ENCODE results near the gene WNT7A.
"Not testable (repeated sequence)": the region's sequence is repeated elsewhere in the genome, so short reads cannot be mapped to it uniquely, and the experiment has no call there.

The WNT7A gene

DNA sequence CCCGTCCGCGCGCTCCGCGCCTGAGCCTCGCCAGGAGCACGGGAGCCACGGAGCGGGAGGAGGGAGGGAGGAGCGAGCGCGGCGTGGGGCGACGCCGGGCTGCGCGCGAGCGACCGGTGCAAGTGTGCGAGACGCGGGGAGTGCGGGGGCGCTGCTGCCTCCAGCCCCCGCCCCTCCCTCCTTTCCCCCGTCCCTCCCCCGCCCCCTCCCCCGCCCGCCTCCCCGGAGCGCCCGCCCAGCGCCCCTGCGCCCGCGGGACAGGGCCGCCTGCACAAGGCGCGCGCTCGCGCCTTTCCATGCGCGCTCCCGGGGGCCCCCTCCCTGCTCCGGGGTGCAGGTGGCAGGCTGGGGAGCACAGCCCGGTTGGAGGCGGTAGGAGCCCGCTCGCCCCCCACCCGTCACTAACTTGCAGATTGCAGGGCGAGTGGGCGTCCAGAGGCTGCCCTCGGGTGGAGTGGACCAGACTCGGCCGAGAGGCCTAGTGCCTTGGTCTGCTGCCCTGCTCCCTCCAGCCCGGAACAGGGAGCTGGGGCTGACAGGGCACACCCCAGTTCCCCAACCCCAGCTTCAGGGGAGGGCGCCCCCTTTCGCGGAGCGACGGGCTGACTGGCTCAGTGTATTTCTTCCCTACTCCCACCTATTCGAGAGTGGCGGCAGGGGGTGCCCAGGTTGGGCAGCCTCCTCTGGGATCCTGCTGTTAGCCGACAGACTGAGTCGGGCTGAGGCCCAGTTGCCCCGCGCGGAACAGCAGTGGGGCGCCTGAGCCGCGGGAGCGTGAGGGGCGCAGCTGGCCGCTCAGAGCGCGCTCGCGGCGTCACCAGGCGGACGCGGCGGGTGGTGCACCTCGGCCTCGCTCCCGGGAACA is at the start of gene WNT7A:
Gene WNT7A, minus strand, starts transcription at position 126 of the 865 bp plus-strand sequence. CDS start 255 bp downstream, outside the sequence.
- FAIRE-seq: no peak

- not testable (repeated sequence) for FAIRE-seq
Observed at GRCh38 chr3:13928741-13929140, 48.9 kb upstream of the WNT7A start.

GRCh38 chr3:13927295-13927694 is 47.4 kb upstream of the WNT7A start:
- no peak for FAIRE-seq

- no peak for FAIRE-seq
Observed at GRCh38 chr3:13916375-13916774, 36.5 kb upstream of the WNT7A start.

DNA sequence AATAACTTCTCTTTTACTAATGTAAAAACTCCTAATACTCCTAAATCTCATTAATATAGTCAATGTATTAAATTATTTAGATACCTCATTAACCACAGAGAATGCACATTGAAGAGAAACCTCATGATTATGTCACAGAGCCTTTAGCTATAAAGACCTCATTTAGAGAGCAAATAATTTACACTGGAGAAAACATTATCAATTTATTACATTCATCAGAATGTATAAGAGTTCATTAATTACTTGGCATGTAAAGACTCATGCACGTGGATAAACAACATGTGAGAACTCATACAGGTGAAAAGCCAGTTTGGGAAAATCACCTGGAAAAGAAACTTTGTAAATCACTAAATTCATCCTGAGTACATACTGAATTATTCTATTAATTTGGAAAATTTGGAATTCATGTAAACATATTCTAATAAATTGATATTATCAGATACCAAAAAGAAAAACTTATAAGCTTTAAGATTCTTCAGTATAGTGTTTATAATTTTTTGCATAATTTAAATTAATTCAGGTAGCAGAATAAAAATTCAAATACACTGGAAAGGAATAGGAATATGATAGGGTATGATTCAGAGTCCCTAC is 22.9 kb upstream of the WNT7A start:
- FAIRE-seq: no peak

- no peak for FAIRE-seq
Observed at GRCh38 chr3:13901935-13902584, 22.2 kb upstream of the WNT7A start.

DNA sequence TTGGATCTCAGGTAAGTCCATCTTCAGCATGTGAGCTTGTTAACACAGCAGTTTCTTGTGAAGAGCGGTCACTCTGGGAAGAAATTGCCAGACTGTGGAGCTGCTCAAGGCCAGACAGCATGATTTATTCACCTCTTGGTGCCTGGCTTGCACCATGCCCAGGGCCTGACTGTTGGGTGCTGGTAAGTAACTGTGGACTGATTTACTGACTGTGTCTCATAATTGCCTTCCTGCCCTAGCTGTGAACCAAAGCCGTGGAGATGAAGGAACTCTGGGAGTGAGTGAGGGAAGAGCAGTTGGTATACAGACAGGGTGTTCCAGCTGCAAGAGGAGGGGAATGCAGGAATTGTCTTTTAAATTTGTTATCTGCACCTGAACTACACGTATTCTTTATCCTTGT is 18.5 kb upstream of the WNT7A start:
- FAIRE-seq: no peak

GRCh38 chr3:13896473-13897154 is 16.7 kb upstream of the WNT7A start:
- peak; percentile 19 for FAIRE-seq

DNA sequence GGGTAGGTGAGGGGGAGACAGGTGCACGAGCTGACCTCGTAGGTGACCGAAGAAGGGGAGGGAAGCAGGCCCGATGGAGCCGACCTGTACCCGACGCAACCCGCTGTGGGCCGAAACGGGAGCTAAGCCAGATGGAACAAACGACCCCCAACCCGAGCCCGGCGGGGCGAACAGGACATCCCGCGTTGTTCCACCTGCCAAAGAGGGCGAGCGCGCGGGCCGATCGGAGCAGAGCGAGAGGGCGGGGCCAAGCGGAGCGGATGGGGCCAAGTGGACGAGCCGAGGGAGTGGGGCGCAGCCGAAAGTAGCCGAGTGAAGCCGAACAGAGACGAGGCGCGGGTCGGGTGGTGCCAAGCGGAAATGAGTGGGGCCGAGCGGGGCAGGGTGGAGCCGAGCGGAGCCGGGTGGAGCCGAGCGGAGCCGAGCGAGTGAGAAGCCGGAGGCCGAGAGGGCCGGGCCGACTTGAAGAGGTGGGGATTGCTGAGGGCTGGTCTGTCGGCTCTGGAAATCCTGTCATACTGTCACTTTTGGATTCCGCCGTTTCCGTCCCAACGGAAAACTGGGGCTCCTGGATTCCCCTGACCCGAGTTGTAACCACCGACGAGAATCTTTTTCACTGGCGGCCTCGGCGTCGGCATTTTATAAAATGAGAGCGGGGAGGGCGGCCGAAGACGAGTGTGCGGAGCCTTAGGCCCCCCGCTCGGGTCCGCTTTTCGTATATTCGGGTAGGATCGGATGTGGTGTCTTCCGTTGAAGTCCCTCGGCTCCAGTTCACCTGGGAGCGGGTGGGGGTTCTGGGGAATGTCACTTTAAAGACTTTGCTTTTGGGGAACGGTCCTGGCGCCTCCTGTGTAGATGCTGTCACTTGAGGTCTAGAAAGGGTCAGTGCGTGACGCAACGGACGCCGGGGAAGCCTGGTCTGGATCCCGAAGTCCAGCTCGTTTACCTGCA is 15.6 kb upstream of the WNT7A start:
- FAIRE-seq: peak; percentile 63

DNA sequence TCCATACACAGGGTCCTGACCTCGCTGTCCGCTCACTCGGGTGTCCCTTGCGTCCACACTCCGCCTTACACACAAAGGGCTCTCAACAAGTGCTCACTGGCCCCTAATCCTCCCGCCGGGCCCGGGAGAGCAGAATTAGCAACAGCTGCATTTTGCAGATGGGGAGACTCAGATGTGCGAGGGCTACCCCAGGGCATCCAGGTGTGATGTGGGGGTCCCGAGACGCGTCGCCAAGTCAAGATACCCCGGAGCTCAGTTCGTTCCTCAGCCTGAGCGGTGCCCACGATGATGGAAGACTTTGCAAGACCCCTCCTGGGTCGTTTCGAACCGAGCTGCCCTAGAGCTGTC is 14.9 kb upstream of the WNT7A start:
- no peak for FAIRE-seq

DNA sequence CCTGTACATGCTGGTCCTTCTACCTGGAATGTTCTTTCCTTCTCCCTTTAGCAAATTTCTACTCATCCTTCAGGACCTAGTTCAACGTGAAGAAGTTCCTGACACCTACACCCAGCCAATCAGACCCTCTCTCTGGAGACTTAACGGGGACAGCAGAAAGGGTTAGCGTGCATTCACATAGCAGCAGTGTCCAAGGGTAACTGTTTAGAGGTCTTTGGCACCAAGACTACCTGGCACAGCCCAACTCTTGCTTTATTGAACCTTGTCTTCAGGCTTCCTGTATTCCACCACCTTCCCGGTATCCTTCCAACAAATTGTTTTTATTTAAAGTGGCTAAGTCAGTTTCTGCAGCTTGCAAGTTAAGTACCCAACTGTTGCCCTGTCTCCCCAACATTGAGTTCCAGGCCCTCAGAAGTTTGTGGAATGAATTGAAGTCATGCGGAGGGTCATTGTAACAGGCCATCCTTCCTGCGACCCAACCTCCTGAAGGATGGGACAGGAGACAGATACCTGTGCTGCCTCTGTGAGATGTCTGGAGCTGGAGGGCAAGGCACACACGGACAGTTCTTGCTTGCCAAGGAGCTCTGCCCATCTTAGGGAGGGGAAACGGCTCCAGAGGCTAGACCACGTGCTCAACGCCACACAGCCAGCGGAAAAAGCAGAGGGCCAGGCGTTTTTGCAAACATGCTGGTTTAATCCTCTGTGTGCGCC is 14.4 kb upstream of the WNT7A start:
- FAIRE-seq: no peak

DNA sequence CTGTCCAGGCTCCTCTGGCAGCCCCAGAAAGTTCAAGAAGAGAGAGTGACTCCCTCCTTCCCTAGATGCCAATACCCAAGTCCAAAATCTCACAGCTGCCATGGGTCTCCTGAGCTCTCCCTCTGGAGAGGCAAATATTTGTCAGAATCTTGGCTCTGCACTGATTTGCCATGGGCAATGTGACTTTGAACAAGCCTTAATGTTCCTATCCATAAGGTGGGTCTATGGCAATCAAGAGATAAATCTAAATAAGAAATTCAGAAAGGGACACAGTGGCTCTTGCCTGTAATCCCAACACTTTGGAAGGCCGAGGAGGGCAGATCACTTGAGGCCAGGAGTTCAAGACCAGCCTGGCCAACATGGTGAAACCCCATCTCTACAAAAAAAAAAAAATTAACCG is 12.4 kb upstream of the WNT7A start:
- FAIRE-seq: no peak

DNA sequence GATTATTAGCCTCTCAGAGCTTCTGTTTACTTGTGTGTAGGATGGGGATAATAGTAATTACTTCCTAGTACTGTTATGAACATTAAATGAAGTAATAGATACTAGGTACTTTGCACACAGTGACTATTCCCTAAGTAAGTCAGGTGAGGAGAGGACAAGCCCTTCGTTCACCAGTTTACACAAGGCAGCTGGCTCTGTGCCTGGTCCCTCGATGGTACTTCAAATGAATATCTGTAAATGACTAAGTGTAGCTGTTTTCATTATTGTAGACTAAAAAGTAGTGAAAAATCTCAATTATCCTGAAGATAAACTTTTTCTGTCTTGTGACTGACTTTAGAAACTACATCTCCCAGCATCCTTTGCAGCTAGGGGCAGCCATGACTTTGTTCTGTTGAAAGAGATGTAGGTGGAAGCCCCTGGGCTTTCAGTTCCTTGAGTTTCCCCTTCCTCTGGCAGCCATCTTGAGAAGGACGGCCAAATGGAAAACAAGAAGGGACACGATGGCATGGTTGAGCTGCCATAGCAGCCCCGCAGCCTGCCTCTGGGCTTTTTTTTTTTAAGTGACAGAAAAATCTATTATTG is 11.7 kb upstream of the WNT7A start:
- no peak for FAIRE-seq

GRCh38 chr3:13891017-13891392 is 11.1 kb upstream of the WNT7A start:
- FAIRE-seq: no peak

- FAIRE-seq: no peak
Observed at GRCh38 chr3:13890377-13891016, 10.6 kb upstream of the WNT7A start.

DNA sequence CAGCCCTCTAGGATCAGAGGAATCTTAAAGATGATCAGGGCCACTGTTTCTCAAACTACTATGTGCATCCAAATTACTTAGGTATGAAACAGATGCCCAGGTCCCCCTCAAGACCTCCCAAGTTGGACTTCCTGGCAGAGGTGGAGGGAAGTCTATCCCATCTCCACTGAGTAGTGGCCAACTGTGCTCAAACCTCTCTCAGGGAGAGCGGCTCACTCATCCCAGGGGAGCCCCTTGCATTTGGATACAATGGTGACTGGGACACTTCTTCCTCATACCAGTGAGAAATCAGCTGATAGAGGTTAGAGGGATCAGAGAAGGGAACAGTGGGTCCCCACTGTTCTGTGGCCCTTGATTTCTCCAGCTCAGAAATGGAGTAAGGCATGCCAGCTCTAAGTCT is 8.7 kb upstream of the WNT7A start:
- no peak for FAIRE-seq

- no peak for FAIRE-seq
Observed at GRCh38 chr3:13887495-13888300, 7.8 kb upstream of the WNT7A start.

- no peak for FAIRE-seq
Observed at GRCh38 chr3:13886593-13887129, 6.8 kb upstream of the WNT7A start.

DNA sequence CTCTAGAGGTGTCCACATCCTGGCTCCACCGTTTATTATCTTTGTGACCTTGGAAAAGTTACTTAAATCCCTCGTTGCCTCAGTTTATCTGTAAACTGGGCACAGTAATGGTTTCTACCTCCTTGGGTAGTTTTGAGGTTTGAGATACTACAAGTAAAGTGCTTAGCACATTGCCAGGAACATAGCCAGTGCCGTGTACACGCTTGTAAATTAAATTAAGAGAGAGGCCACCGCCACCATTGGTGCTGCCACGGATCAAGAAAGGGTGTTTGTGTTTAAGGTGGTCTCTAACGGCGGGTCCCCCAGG is 5.8 kb upstream of the WNT7A start:
- FAIRE-seq: no peak
